ENCODE data around the gene TCAP.

Gene TCAP

GRCh38 chr17:39652587-39653315, 12.4 kb upstream of the TCAP start:
- DNase-seq: no peak

GRCh38 chr17:39653316-39653661, 11.9 kb upstream of the TCAP start:
- DNase-seq: no peak

GRCh38 chr17:39653662-39654331, 11.4 kb upstream of the TCAP start:
- DNase-seq: no peak

- DNase-seq: no peak
Observed at GRCh38 chr17:39655105-39655504, 10.0 kb upstream of the TCAP start.

- no peak for DNase-seq
Observed at GRCh38 chr17:39658346-39658745, 6.8 kb upstream of the TCAP start.

GRCh38 chr17:39658760-39659159, 6.4 kb upstream of the TCAP start:
- DNase-seq: no peak

- no peak for DNase-seq
Observed at GRCh38 chr17:39659279-39660010, 5.7 kb upstream of the TCAP start.

GRCh38 chr17:39660011-39660360, 5.2 kb upstream of the TCAP start:
- DNase-seq: no peak

GRCh38 chr17:39660397-39661385, 4.5 kb upstream of the TCAP start:
- DNase-seq: no peak

- no peak for DNase-seq
Observed at GRCh38 chr17:39661744-39662541, 3.2 kb upstream of the TCAP start.

GRCh38 chr17:39662551-39663339, 2.4 kb upstream of the TCAP start:
- no peak for DNase-seq

- no peak for DNase-seq
Observed at GRCh38 chr17:39663340-39663687, 1.8 kb upstream of the TCAP start.

- no peak for DNase-seq
Observed at GRCh38 chr17:39663688-39664580, 1.2 kb upstream of the TCAP start.

- no peak for DNase-seq
Observed at GRCh38 chr17:39665642-39666224, 584 bp downstream of the TCAP start.

GRCh38 chr17:39666231-39666600, 1.1 kb downstream of the TCAP start:
- no peak for DNase-seq

- no peak for DNase-seq
Observed at GRCh38 chr17:39666601-39667261, 1.6 kb downstream of the TCAP start.

- DNase-seq: no peak
Observed at GRCh38 chr17:39667262-39667944, 2.3 kb downstream of the TCAP start.
